Inflammatory macrophage treated with lipopolysaccharide for 1 hour (primary cell): ENCODE measurements around the gene LRRTM4.

ENCODE experiments used
- DNase-seq, 2 donors: peaks; one replicate each; pipeline ENCODE4 v3.0.0-alpha.2; 2020 to 2022

Gene LRRTM4

DNA sequence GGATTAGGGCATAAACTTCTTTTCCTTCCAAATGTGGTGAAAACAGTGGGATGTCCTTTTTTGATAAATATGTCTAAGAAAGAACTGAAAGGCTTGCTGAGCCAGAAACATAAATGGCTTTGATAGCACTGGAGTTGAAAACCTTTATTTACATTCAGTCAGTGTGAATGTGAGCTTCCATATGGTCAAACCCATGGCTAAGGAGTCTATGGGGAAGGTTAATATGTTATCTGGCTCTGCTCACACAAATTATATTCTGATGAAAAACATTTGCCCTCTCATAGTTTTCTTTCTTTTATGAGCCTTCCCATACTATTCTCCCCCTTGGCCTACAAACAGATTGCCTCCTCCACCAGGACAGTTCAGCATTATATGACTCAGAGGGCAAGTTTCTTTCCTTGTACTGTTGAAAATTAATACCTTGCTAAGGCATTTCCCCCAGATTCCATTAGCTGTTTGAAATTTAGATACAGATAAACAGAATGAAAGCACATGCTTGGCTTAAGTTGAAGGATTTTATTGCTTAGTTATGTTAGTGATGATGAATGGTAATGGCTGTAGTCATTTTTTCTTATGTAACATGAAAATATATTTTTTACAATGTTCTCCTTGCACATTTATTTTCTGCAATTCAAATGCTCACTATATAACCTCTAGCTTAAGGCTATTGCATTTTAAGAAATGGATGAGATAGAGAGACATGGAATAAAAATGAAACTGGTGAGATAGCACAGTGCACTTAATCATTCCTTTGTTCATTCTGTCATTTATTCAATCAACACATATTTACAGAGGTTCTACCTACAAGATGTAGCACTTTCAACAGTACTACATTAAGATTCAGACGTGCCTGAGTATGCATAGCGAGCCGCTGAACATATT is 544.1 kb downstream of the LRRTM4 start:
- DNase-seq: no peak

DNA sequence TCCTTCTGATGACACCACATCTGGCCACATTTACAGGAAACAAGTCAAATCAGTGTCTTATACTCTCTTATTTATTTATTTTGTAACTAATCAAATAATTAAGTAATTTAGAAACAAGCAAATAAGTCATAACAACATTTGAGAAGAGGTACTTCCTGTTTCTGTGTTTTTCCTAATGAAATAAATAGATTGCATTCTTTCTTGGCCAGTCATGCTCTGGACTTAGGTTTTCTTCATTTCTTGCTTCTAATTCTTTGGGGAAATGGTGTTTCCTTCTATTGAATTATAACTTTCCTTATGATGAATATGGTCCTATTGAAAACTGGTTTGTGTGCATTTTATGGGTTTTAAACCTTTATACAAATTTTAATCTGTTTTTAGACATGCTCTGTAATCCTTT is 546.4 kb downstream of the LRRTM4 start:
- DNase-seq: no peak

DNA sequence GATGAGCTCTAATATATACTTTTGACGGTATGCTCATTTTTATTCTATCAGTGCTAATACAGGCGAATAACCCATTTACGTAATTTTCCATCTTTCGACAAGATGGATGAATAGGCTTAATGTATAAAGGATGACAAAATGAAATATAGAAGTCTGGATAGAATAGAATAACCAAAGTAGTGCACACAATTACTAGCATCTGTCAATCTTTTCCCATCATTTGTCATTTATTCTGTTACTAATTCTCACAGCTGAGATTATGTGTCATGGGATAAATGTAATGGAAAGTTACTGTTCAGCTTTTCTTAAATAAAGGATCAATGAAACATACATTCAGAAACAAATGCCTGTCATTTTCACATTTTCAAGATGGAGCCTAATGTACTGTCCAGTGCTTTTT is 548.6 kb downstream of the LRRTM4 start:
- no peak for DNase-seq

DNA sequence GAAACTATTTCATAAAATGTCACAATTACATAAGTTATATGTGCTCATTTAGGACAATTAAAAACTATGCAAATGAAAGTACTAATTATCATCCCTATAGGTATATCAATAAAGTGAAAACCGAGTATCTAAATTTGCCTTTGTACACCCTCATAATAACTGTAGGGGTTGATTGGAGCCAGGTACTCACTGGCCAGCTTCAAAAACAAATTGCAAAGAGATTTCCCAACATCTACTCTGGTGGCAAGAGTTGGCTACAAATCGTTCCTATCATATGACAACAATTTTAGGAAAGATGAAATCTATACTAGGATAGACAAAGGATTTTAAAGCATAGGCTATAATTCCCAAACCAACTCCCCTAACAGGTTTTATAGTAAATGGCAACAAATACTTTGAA is 556.4 kb downstream of the LRRTM4 start:
- no peak for DNase-seq

DNA sequence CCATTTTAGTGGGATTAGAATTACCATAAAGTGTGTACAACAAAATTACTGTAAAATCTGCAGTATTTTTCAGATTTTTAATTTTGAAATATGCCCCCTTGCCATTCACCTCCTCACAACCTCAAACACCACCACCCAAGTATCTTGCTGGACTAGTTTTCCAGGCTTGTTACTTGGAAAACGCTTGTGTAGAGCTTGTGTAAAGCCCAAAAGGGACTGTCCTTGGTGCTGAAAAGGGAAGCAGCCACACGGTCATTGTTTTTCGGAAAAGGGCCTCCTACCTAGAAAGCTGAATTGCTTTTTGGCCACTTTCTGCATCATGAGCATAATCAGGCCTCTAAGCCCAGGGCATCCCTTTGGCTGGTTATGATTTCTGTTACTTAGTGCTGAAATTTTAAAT is 563.4 kb downstream of the LRRTM4 start:
- DNase-seq: no peak

DNA sequence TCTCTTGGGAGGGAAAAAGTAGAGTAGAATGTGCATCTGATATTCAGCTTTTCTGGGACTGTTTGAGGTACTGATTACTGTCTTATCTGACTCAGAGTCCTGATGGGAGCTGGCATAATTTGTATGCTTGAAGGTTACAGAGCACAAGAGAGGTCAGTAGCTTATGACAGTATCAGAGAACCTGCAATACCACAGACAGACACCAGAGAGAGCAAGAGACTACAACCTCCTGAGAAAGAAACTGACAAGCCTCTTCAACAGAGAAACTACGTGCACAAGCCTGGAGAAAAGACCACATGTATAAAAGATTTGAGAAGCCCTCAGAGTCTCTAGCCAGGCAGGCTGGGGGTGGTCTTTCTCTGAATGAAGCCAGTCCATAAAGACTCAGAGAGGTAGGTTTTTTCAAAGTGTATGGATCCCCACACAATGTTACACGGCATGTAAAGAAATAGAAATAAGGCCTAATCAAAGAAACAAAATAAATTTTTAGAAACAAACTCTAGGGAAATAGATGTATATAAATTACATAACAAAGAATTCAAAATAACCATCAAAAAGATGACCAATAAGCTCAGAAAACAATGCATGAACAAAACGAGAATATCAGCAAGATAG is 568.3 kb downstream of the LRRTM4 start:
- DNase-seq: peak; percentile 16 to 45

DNA sequence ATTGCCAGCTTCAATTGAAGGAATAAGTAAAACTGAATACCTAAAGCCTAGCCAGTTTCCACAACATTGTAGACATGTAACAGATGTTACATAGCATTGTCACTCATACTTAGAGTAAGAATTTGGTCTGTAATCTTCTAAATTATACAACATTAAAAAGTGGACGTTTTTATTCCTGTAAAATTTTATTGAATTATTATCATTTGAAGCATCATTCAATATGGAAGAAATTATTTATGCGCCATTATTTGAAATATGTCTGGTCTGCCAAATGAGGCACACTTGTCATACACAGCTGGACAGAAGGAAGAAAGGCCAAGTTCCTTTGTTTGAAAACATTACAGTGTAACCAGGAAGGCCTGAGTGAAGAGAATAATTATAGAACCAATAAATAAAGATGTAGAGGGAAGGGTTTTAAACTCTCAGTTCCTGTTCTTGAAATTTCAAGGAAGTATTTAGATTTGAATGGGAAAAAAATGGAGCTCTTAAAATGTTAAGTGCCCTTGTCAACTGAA is 575.5 kb downstream of the LRRTM4 start:
- DNase-seq: no peak

DNA sequence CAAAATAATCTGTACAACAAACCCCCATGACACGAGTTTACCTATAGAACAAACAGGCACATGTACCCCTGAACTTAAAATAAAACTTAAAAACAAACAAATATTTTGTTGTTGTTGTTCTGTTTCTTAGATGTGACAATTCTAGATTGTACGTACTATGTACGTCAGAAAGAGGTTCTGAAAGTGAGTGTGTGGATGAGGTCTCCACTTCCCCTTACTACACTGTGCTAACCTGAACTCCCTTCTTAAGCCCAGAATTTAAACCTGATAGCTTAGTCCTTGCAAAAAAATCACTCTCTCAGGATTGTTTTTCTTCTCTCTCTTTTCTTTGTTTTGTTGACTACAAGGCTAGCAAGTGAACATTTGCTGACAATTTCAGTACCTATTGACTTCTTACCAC is 581.6 kb downstream of the LRRTM4 start:
- DNase-seq: no peak

DNA sequence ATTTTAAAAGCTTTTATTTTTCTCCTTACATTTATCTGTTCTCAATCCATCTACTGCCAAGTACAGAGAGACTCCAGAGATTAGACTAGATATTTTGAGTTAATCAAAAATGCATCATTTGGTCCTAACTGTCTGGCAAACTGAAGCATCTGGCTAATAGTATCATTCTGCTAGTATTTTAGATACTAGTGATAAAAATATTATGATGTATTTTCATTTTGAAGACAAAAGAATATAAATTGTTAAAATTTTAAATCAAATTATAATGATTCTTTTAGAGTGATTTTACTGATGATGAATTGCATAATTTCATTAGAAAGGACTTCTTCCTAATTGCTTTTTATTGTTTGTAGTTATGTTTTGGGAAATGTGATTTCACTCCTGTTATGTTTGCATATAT is 584.0 kb downstream of the LRRTM4 start:
- DNase-seq: no peak

DNA sequence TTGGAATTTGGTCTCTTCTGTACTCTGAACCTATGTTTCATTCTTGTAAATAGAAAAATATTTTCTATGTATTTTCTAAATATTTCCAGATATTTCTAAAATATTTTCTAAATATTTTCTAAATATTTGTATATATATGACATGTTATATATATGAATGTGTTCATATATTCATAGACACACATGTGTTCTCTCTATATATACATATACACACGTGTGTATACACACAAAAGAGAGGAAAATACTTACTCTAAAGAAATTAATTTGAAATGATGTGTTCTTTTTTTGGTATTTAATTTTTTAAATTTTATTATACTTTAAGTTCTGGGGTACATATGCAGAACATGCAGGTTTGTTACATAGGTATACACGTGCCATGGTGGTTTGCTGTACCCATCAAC is 589.6 kb downstream of the LRRTM4 start:
- no peak for DNase-seq

DNA sequence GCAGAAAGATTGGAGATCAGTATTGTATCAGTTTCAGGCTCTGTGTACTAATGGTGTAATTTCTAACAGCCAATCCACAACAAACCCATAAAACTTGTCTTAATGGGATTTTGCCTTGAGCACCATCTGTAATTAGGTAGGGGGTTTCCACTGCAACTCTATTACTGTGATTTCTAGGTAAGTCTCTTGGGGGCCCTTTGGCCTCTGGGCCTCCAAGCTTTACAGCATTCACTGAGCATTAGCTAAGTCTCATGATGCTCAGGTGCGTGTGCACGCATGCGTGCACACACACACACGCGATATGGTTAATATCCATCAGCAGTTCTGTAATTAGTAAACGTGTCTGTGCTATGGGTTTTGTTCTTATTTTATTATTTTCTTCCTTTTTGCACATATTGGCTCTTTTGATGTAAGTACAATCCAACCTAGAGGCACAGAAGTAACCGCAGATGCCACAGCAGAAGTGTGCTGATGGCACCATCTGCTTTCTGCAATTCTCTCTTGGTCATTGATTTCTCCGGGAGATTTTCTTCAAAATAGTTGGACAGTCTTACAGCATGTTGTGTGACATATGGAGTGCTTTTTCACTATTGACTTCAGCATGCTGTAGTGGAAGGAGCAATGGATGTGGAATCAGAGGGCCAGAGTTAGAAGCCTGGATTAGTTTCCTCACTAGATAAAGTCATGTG is 592.0 kb downstream of the LRRTM4 start:
- DNase-seq: no peak

DNA sequence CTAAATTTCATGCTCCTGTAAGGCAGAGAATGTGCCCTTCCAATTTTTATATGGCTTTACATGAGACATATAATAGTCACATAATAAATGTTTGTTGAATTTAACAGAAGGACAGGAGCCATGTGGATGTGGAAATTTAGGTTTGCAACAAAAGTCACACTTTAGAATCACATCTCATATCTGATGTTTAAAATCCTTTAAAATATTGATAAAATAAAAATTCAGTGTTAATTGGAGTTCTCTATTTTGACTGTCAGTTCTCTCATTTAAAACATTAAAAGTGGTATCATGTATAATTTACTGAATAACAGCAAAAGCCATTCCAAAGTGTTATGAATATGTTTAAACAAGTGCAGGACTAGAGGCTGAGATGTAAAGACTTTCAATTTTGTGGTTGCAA is 594.1 kb downstream of the LRRTM4 start:
- DNase-seq: no peak

DNA sequence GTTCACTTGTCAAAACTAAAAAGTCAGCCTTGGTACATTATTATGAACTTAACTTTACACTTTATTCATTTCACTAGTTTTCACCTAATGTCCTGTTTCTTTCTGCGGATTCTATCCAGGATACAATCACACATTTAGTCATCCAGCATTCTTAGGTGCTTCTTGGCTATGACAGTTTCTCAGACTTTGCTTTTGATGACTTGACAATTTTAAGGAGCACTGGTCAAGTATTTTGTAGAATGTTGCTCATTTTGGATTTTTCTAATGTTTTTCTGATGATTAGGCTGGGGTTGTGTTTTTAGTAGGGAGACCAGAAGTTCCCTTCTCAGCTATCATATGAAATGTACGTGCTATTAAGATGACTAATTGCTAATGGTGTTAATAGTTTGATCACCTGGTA is 601.2 kb downstream of the LRRTM4 start:
- DNase-seq: no peak

DNA sequence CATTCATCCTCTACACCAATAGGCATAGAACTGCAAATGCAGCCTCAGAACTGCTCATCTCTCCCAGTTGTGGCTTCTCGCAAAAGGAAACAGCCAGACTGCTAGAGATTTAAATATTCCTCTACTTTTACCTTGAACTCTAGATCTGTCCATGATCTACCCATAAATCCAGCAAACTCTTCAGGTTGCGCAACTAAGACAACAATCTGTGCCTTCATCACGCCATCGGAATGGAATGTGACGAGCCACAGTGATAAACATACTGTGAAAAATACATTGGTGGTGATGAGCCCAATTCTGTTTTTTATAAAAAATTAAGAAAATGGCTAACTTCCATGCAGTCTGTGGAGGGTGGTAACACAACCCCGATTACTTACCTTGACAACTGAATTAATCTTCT is 626.7 kb downstream of the LRRTM4 start:
- no peak for DNase-seq

DNA sequence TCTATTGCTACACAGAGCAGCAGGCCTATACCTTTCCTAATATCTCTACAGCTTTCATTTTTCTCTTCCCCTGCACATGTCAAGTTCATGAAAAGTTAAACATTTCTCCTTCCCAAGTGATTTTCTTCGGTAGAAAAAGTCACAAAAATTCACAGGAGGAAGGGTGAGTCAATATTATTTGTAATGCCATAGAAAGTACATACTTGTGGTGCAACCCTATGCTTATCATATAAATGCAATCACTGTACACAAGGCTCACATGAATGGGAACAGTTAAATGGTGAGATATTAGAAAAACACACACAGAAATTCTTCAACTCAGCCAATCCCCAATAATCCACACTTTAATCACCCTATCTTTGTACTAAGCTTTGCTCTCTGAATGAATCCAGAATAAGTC is 651.6 kb downstream of the LRRTM4 start:
- DNase-seq: no peak

DNA sequence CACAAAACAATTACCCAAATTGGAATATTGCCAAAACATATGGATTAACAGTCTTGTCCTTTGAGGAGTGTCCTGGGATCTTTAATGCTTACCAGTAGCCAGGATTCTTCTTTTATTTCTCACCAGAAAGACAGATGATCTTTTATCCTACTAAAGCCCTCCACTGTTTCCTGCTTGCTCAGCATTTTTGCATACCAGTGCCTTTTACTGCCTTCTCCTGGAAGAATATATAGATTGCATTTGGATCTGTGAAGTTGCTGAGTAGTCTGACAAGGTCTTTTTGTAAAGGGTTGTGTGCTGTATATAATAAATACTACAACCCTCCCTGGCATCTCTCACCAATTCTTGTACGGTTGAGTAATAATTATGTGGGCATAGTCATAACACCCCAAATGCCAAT is 652.2 kb downstream of the LRRTM4 start:
- no peak for DNase-seq

DNA sequence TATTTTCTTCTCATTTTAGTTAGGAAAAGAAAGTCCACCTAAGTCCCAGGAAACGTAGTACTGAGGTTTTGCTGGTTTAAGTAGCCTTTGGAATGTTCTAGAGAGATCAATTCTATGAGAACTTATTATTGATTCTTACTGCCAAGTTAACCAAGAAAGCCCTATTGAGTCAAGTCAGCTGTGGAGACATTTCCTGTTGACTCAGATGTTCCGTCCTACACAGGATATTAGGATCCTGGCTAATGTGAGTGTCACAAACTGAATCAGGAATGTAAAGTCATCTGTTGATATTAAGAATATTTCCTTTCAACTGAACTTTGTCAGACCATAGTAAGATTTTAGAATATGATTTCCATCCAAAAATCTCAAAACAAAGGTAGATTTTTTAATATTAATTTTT is 654.3 kb downstream of the LRRTM4 start:
- DNase-seq: no peak

DNA sequence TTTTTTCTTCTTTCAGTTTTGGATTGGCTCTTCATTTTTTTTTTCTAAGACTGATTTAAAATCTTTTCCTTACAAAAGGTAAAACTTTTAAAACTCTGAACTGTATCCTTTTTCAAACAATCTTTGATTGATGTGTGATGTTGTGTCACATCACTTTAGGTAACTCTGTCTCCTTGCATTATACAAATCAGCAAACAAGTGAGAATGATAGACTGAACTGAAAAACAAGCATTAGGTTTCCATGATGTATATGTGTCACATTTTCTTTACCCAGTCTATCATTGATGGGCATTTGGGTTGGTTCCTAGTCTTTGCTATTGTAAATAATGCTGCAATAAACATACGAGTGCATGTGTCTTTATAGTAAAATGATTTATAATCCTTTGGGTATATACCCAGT is 655.7 kb downstream of the LRRTM4 start:
- no peak for DNase-seq

DNA sequence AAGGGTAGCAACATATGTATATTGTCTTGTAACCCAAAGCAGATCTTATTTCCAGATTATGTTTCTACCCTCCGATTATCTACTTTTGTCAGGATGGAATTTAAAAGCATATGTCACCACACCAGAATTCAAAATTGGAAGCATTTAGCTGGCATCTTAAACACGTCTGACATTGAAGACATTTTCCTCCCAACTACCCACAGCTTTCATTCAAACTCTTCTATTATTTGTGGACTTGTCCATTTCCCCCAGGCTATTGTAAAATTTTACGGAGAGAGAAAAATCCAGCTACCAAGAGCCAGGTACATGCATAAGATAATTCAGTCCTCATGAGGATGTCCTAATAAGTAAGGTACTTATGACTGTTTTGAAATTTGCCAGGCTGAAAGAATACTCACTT is 659.3 kb downstream of the LRRTM4 start:
- DNase-seq: no peak

DNA sequence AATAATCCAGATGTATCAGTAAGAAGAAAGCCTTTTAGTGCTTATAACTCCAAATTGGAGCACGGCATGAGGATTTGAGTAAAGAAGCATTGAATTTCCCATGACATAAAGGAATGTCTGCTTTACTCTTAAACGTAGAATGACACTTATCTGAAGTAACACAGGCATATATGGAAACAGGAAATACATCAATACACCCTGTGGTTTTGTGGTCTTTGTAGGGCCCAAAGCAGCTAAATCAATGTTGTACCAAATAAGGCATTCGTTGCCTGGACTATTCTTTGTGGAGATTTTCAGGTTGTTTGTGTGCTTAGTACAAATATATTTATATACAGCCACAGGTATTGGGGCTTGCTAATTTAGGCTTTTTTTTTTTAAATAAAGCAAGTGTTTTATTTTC is 660.5 kb downstream of the LRRTM4 start:
- DNase-seq: no peak

DNA sequence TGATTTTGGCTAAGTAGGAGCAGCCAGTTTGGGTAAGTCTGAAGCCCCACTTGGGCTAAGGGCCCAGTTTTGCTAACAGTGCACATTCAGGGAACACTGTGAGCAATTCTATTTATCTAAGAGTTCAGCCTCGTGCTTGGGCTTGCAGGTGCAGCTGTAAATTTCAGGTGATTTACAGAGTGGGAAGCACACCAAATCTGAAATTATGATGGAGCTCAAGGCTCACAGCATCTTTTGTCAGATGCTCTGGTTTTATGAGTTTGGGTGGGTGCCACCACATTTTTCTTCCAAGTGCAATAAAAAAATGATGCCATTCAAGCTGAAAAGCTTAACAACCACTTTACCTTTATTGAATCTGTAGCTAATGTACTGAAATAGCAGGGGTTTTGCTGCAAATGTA is 671.2 kb downstream of the LRRTM4 start:
- no peak for DNase-seq

DNA sequence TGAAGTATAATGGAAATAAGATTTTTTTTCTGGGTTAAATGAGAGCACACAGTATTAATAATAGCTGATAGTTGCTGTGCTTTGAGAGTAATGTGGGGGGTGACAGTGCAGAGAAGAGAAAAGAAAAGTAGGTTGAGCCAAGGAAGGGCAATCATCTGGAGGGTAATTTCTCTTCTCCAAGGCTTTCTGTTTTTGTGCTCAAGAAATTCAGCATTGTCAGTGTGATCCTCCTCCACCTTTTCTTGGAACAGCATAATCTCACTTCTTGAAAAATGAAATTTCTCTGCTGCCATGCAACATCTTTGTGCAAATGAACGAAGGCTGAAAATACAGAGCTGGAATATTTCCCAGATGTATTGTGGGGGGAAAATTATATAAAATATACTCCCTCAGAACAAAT is 673.1 kb downstream of the LRRTM4 start:
- no peak for DNase-seq

DNA sequence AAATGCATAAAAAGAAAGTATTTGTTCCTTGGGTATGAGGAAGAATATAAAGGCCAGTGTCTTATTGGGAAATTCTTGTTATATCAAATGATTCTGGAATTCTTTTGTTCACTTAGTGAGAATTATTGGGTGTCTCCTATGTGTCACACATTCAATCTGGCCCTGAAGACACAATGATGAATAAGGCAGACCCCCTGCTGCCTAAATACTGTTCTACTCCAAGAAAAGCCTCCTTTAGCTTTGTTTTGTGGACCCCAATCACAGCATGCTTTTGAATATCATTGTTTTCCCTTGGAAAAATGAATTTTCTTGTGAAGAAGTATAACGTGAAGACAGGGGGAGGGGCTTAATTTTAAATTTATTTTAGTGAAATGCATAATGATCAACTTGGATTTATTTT is 682.4 kb downstream of the LRRTM4 start:
- no peak for DNase-seq
